ENCODE data around the gene HES1.

DNA sequence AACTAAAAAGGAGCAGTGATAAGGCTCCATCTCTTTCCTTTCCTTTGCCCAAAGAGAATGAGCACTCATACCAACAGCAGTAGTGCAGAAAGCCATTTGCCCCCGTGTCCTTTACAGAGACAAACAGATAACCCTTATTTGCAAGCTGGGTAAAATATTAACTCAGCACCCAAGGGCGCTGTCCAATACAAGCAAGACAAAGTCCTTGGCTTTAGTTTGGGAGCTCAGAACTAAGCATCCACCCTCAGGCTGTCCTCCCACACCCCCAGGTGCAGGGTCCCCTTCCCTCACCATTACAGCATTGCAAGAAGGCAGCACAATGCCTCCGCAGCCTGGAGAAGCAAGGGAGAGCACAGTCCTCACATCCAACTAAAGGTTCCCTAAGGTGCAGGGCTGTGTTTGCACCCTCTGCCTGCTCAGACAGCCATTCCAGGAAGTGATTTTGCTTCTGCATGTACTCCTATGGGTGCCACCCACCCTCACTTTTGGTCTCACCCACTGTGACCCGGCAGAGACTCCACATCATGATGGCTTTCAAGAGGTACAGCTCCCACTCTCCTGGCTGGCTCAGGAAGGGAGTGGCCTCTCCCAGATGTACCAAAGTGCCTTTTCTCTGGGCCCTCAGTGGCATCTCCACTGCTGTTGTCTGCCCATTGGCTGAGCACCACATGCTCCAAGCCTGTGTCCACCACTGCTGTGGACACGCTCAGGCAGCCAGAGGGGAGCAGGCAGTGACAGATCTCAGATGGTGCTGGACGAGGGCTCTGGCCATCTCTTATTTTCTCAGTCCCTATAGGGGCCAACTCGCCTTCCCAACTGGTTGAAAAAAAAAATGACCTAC lies 34.1 kb upstream of the HES1 start:
- TF ChIP-seq POLR2AphosphoS5 (IDR thresholded peaks at IDR 0.05; ENCODE audit: low read depth, low read length) (no peak), TAF1 (IDR thresholded peaks at IDR 0.05; ENCODE audit: borderline replicate concordance, insufficient read depth, low read length) (no peak)
- TF ChIP-seq, protein P1, sequence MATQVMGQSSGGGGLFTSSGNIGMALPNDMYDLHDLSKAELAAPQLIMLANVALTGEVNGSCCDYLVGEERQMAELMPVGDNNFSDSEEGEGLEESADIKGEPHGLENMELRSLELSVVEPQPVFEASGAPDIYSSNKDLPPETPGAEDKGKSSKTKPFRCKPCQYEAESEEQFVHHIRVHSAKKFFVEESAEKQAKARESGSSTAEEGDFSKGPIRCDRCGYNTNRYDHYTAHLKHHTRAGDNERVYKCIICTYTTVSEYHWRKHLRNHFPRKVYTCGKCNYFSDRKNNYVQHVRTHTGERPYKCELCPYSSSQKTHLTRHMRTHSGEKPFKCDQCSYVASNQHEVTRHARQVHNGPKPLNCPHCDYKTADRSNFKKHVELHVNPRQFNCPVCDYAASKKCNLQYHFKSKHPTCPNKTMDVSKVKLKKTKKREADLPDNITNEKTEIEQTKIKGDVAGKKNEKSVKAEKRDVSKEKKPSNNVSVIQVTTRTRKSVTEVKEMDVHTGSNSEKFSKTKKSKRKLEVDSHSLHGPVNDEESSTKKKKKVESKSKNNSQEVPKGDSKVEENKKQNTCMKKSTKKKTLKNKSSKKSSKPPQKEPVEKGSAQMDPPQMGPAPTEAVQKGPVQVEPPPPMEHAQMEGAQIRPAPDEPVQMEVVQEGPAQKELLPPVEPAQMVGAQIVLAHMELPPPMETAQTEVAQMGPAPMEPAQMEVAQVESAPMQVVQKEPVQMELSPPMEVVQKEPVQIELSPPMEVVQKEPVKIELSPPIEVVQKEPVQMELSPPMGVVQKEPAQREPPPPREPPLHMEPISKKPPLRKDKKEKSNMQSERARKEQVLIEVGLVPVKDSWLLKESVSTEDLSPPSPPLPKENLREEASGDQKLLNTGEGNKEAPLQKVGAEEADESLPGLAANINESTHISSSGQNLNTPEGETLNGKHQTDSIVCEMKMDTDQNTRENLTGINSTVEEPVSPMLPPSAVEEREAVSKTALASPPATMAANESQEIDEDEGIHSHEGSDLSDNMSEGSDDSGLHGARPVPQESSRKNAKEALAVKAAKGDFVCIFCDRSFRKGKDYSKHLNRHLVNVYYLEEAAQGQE (IDR thresholded peaks at IDR 0.05; ENCODE audit: insufficient read depth in 1 of 2, low read depth in 2 of 2, low read length in 2 of 2) = no peak
